Renal pelvis (tissue), 4 donors: ENCODE data around the gene CNTN2. TPM values are rescaled to one million over a fixed set of nuclear protein-coding genes. Genes with fewer than 3 reads are reported as not detected.

Source experiments
- DNase-seq: peaks from one replicate; pipeline ENCODE4 v3.0.0-alpha.2; 2013
- polyA plus RNA-seq, 3 donors: library from polyadenylated mRNA; unstranded; fragments of 120-200 nt; gene quantifications; one replicate each; pipeline ENCODE4 v1.2.1, GENCODE V29; 2013; ENCODE audit not compliant: insufficient read length in 3 of 3

CNTN2 gene
- polyA plus RNA-seq, 3 donors = 0.77 to 1.1 (median 0.86) TPM

DNA sequence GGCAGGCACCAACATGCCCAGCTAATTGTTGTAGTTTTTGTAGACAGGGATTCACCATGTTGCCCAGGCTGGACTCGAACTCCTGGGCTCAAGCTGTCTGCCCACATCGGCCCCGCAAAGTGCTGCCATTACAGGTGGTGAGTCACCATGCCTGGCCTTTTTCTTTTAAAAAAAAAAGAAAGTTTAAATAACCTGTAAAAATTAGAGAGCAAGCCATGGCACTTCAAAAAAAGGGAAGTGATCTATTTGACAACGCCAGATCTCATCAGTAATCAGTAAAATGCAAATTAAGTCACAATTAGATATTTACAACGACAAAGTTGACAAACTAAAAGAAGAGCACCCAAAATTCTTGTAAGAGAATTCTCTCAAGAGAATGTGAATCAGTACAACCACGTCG lies 81.7 kb downstream of the CNTN2 start:
- DNase-seq = no peak

DNA sequence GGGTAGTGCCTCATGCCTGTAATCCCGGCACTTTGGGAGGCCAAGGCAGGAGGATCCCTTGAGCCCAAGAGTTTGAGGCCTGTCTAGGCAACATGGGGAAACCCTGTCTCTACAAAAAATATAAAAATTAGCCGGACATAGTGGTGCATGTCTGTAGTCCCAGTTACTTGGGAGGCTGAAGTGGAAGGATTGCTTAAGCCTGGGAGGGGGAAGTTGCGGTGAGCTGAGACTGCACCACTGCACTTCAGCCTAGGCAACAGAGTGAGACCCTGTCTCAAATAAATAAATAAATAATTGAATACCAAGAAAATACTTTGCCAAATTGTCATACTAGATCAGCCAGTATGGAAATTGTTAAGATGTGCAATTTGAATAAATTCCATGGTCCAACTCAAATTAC lies 84.6 kb downstream of the CNTN2 start:
- no peak for DNase-seq

Other genes with a start within 250 kb of the CNTN2 start
- gene NFASC, start 172.3 kb upstream of the CNTN2 start, polyA plus RNA-seq = 10 to 100 TPM; 16.6 to 32.2 (median 24.9) TPM
- gene TMEM81, start 41.2 kb downstream of the CNTN2 start, polyA plus RNA-seq = 1 to 10 TPM; 3.7 to 4.7 (median 3.8) TPM
- 10 to 100 TPM; 15.4 to 23.7 (median 18.8) TPM for gene RBBP5, start 78.8 kb downstream of the CNTN2 start, polyA plus RNA-seq
- gene DSTYK, start 168.5 kb downstream of the CNTN2 start, polyA plus RNA-seq = 10 to 100 TPM; 15.2 to 20.8 (median 18.0) TPM
- gene TMCC2, start 184.7 kb downstream of the CNTN2 start, polyA plus RNA-seq = 10 to 100 TPM in 1 of 3 donors, 1 to 10 TPM in 2; 7.2 to 10.3 (median 7.3) TPM